Activated CD8-positive, alpha-beta memory T cell treated with anti-CD3 and anti-CD28 coated beads for 24 hours (primary cell): Measurements from ENCODE around the gene WFDC5.

Experiments used
- DNase-seq: peaks from one replicate; pipeline ENCODE4 v3.0.0-alpha.2; 2020

The WFDC5 gene

DNA sequence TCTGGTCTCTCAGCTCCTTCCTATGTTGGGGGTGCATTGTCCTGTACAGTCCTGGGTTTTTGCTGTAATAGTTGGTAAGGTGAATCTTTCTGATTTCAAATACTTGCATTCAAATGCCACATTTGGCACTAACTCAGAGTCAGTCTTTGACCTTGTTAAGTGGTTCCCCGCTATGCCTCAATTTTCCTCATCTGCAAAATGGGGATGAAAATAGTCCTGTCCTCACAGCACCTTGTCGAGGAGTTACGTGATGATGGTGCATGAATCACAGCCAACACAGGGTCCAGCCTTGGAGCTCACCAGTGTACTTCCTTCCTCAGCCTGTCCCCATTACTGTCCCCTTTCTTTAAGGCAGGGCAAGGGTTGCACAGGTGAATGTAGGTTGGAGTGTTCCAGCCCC lies 1.1 kb downstream of the WFDC5 start:
- no peak for DNase-seq

DNA sequence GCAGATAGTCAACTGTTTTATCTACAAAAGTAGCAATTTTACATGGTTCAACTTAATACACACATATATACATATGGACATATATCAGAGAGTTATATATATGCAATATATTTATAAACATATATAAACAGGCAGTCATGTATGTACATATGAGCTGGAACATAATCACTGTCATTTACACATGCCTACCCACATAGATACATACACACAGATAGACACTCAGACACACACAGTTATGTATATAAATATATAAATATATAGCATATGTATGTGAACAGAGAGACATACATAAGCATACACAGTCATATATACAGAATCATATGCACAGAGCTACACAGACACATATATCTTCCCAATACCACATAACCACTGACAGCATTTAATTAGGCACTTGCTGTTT lies 2.2 kb downstream of the WFDC5 start:
- DNase-seq = no peak

DNA sequence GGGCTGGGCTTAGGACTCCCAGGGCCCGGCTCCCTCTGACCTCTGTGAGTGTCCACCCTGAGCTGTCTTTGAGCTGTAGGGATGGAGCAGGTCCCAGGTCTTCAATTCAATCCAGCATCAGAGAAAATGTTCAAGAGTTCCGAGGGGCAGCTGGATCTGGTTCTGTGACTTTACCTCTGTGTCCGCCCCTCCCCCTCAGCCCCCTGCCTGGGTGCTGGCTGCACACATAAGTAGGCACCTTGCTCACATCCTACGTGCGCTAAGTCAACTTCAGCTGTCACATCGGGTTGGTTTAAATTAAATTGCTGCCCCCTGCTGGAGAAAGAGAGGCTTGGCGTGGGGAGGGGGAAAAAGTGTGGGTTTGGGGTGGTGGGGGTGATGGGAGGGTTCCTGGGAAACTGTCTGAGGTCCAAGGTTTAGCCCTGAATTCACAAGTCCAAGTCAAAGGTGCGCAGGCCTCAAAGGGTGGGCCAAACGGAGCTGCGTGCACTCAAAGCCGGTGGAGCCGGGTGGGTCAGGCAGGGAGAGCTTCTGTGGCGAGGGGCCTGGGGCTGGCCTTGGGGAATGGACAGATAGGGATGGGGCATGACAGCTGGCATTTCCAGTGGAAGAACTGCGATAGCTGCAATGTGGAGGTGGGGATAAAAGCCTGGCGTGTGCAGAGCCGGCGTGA lies 3.0 kb downstream of the WFDC5 start:
- DNase-seq = no peak

DNA sequence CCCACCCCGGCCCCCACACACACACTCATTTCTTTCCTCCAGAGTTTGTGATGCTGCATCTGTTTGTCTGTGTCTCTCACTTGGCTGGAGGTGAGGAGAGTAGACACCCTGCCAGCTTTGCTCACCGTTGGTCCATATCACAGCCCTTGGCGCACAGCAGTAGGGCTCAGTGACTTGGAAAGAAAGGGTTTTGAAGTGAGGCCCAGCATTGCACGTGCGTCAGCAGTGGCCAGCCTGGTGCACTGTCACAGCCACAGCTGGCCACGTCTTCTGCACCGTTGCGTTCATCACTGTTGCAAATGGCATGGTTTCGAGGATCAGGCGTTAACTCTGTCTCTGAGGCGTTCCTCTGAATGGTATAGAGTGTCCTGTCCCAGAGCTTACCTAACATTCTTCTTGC lies 3.7 kb downstream of the WFDC5 start:
- no peak for DNase-seq

GRCh38 chr20:45110301-45110700 lies 4.7 kb downstream of the WFDC5 start:
- no peak for DNase-seq

- no peak for DNase-seq
Observed at GRCh38 chr20:45109634-45110033, 5.3 kb downstream of the WFDC5 start.

DNA sequence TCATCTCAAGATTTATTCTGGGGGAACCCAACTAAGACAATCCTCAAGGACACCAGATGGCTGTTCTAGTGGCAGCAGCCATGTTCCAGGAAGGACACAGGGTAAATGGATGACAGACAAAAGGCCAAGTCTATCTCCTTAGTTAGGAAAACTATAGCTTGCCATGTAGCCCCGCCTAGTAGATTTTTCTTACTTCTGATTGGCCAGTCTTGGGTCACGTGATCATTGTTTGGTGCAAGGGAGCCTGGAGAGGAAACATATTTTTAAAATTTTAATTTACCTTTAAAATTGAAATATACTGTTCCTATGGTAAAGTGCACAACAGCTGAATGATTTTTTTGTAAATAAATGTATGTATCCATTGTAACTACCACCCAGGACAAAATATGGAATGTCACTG lies 9.7 kb downstream of the WFDC5 start:
- DNase-seq = no peak

DNA sequence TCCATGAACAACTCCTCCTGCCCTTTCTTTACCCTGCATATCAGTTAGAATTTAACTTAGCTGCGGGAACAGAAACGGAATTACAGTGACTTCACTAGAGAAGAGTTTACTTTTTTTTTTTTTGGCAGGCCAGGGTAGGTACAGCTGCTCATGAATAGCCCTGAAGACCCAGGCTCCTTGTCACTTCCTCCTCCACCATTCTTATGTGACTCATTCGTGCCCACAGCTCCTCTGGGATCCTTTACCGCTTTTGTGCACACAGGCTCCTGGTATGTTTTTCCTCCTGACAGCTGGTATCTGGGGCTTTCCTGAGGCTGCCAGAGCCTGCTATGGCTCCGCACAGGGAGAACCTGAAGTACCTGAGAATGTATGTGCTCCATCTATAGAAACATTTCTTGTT lies 10.2 kb downstream of the WFDC5 start:
- DNase-seq = no peak

GRCh38 chr20:45103072-45103471 lies 11.9 kb downstream of the WFDC5 start:
- no peak for DNase-seq

DNA sequence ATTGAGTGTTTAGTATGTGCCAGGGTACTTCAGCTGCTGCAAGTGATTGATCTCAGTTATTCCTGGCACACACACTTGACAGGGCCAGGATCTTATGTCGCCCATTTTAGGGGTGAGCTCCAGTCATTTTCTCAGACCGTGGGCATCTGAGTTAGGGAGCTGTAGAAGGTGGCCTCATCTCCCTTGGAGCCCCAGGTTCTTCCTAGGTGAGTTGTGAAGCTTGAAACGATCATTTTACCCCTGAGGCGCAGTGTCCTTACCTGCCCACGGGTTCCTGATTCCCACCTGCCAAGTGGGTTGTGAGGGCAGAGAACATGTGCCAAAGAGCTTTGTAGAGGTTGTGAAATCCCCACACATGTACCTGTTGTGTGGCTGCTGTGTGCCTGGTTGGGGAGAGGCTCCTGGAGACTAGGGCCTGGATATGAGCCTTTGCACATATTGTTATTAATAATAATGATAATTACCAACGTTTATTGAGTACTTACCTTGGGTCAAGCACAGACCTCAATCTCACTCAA lies 13.6 kb downstream of the WFDC5 start:
- DNase-seq = no peak

DNA sequence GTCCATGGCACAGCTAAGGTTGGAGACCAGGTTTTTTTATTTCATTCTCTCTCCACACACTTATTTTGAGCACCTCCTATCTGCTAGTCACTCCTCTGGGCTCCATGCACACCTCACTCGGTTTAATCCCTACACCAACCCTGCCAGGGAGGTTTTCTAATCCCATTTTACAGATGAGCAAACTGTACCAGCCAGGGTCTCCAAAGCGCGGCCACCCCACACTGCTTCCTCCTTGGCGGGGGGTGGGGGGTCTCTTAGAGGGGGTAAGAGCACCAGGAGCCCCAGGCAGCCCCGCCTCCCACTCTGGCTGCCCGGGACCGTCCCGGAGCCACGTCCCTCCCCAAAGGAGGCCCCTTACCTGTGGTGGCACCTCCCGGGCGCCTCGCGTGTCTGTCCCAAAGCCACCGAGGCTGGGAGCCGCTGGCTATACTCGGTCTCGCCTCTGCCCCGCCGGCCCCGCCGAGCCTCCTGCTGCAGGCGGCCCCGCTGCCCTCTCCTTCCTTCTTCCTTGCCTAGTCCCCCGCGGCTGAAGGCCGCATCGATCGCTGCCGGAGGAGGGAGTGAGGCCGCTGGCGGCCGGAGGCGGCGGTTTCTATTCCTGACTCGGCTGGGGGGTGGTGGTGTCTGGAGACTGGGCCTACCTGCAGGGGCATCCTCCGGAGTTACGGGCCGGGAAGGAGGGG lies 14.3 kb downstream of the WFDC5 start, which contains the start of gene KCNS1:
KCNS1 (minus strand) TSS at position 565 of the 683 bp plus-strand sequence. CDS start 1,891 bp downstream, outside the sequence.
- DNase-seq = no peak

- DNase-seq = no peak
Observed at GRCh38 chr20:45098103-45098773, 16.7 kb downstream of the WFDC5 start.

DNA sequence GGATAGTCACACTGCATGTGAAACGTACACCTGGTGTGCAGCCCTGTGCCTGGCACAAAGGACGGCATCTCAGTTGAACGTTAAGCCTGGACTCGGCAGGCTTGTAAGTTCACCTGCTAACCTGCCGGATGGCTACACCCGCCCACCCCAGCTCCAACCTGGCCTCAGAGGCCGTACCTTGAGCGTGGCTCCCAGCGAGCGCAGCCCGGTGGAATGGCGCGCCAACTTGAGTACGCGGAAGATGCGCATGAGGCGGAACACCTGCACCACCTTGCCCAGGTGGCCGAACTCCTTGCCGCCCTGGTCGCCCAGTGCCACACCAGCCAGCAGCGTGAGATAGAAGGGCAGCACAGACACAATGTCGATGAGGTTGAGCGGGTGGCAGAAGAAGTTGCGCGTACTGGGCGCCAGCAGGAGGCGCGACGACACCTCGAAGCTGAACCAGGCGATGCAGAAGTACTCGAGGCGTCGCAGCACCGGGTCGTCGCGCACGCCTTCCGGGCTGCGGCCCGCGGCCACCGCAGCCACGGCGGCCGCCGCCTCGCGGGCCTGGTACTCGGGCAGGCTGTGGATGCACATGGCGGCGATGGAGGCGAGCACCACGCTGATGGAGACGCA lies 17.4 kb downstream of the WFDC5 start:
- no peak for DNase-seq

GRCh38 chr20:45096781-45097180 lies 18.2 kb downstream of the WFDC5 start:
- DNase-seq = no peak

GRCh38 chr20:45095805-45096238 lies 19.2 kb downstream of the WFDC5 start:
- DNase-seq = peak; percentile 76

DNA sequence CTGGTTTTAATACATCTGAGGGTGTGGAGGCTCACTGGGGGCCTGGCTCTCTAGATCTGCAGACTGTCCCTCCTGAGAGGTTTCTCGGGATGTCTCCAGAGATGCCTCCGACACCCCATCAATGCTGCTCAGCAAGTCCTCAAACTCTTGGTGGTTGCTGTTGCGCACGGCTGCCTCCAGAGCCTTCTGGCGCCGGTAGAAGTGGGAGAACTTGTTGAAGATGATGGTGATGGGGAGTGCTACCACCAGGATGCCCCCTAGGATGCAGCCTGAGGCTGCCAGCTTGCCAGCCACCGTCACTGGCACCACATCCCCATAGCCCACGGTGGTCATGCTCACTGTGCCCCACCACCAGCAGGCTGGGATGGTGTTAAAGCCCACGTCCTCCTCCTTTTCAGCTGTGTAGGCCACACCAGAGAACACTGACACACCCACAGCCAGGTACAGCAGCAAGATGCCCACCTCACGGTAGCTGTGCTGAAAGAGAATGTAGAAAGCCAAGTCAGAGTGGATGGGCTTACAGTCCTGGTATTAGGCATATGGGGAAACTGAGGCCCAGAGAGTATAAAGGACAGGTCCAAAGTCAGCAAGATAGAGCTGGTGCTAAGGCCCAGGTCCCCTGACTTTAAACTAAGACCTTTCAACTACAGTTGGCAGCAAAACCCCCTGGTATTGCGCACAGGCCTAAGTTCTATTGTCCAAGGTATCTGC lies 20.0 kb downstream of the WFDC5 start:
- no peak for DNase-seq

- no peak for DNase-seq
Observed at GRCh38 chr20:45094201-45094600, 20.8 kb downstream of the WFDC5 start.

- no peak for DNase-seq
Observed at GRCh38 chr20:45092898-45093297, 22.1 kb downstream of the WFDC5 start.

- DNase-seq = no peak
Observed at GRCh38 chr20:45091366-45091765, 23.6 kb downstream of the WFDC5 start.

DNA sequence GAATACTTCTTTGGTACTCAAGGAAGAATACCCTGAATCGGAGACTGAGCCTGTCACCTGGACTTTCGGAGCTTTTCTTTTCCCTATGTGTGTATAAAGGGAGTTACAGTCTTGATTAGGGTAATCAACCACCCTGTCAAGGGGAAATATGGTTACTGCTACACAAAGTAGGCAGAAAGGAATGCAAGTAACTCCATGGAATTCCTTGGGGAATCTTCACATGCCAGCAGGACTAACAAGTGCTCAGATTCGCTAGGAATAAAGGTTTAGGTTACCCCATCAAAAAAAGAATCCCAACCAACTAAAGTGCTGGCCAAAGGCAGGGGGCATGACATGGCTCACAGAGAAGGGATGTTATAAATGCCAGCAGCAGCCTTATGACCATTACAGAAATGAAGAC lies 24.5 kb downstream of the WFDC5 start:
- DNase-seq = no peak

- DNase-seq = no peak
Observed at GRCh38 chr20:45088247-45088646, 26.7 kb downstream of the WFDC5 start.

GRCh38 chr20:45087814-45088213 lies 27.2 kb downstream of the WFDC5 start:
- DNase-seq = no peak
